Measurements from ENCODE around the gene CPSF4L. TPM values are rescaled to one million over a fixed set of nuclear protein-coding genes. Genes with fewer than 3 reads are reported as not detected.

Gene CPSF4L
- polyA plus RNA-seq, 3 donors = not detected

- Histone ChIP-seq H3K4me2 (replicated peaks; ENCODE audit: extremely low read depth, low read length, poor library complexity, severe bottlenecking) (peak overlapping the region; percentile 85), H3K27ac (ENCODE audit: low read depth in 1 of 2, low read length in 2 of 2) (peak overlapping the region; percentile 12 to 82), H3K4me3 (replicated peaks in 1 of 3; ENCODE audit: low read depth in 2 of 3, low read length in 3 of 3) (peak overlapping the region; percentile 34 to 76 (median 36)), H3K79me2 (ENCODE audit: insufficient read depth, low read length) (peaks cover 74% of the 10 kb centered on the region), H3K9ac (ENCODE audit: insufficient read depth, low read length, poor library complexity, severe bottlenecking) (peak overlapping the region; percentile 63), H3K9me3 (replicated peaks in 1 of 2; ENCODE audit: control insufficient read depth in 1 of 2, insufficient read depth in 1 of 2, low read length in 2 of 2) (no peaks in the 10 kb centered on the region), H2AFZ (ENCODE audit: insufficient read depth, low read depth, low read length, poor library complexity, severe bottlenecking) (peak overlapping the region; percentile 62), H3K36me3 (replicated peaks in 1 of 2; ENCODE audit: control insufficient read depth in 1 of 2, insufficient read depth in 2 of 2, low read length in 2 of 2) (no peaks in the 10 kb centered on the region), H3K27me3 (ENCODE audit: control insufficient read depth in 2 of 2, insufficient read depth in 2 of 2, low read length in 2 of 2) (no peaks in the 10 kb centered on the region), H3K4me1 (ENCODE audit: control insufficient read depth in 1 of 2, insufficient read depth in 2 of 2, low read length in 2 of 2) (peaks cover 33 to 47% of the 10 kb centered on the region in 2 donors), H4K20me1 (ENCODE audit: insufficient read depth, low read length) (peaks cover 41% of the 10 kb centered on the region)
- intact Hi-C loops (cut with micrococcal nuclease) = loop anchor here in 1 of 2 donors (2.0 kb wide), 1 partner anchor 14 kb away; no protein-coding TSS in a partner anchor
- Mint-ChIP-seq H3K9me3 (no peaks in the 10 kb centered on the region), H3K36me3 (peaks cover 0 to 4% of the 10 kb centered on the region in 2 donors), H3K4me1 (peaks cover 46% of the 10 kb centered on the region), H3K4me3 (peak overlapping the region; percentile 80 to 92), H3K27ac (peak overlapping the region; percentile 74 to 92 (median 83)), H3K27me3 (ENCODE audit: low read depth in 3 of 3) (peaks cover 0 to 3% (median 0%) of the 10 kb centered on the region in 3 donors)
- DNase-seq = peak in 2 of 3 donors; percentile 54 to 55
- WGBS (ENCODE audit: insufficient coverage) = 29% methylated on average over 14 of the region's 16 CpGs
- TF ChIP-seq CTCF (IDR thresholded peaks at IDR 0.05) = peak; percentile 18
These were observed 43.5 kb upstream of the CPSF4L start for GRCh38 chr17:73304971-73305812.

GRCh38 chr17:73304438-73304837, 42.8 kb upstream of the CPSF4L start:
- intact Hi-C loops (cut with micrococcal nuclease) = loop anchor here in 1 of 2 donors (2.0 kb wide), 1 partner anchor 14 kb away; no protein-coding TSS in a partner anchor
- peak overlapping the region in 4 of 7 donors; percentile 75 to 92 (median 84) for H3K27ac Mint-ChIP-seq

More at GRCh38 chr17:73304438-73304837, 42.8 kb upstream of the CPSF4L start:
- Histone ChIP-seq H3K36me3 (replicated peaks in 1 of 2; ENCODE audit: control insufficient read depth in 1 of 2, insufficient read depth in 2 of 2, low read length in 2 of 2) (no peaks in the 10 kb centered on the region), H3K4me2 (replicated peaks; ENCODE audit: extremely low read depth, low read length, poor library complexity, severe bottlenecking) (peak overlapping the region; percentile 85), H2AFZ (ENCODE audit: insufficient read depth, low read depth, low read length, poor library complexity, severe bottlenecking) (peak overlapping the region; percentile 62), H4K20me1 (ENCODE audit: insufficient read depth, low read length) (peaks cover 42% of the 10 kb centered on the region), H3K9ac (ENCODE audit: insufficient read depth, low read length, poor library complexity, severe bottlenecking) (no peak overlapping the region), H3K4me3 (replicated peaks in 1 of 3; ENCODE audit: low read depth in 2 of 3, low read length in 3 of 3) (peak overlapping the region in 1 of 3 experiments; percentile 76), H3K79me2 (ENCODE audit: insufficient read depth, low read length) (peaks cover 74% of the 10 kb centered on the region), H3K4me1 (ENCODE audit: control insufficient read depth in 1 of 2, insufficient read depth in 2 of 2, low read length in 2 of 2) (peaks cover 25 to 40% of the 10 kb centered on the region in 2 donors), H3K9me3 (replicated peaks in 1 of 2; ENCODE audit: control insufficient read depth in 1 of 2, insufficient read depth in 1 of 2, low read length in 2 of 2) (no peaks in the 10 kb centered on the region), H3K27me3 (ENCODE audit: control insufficient read depth in 2 of 2, insufficient read depth in 2 of 2, low read length in 2 of 2) (no peaks in the 10 kb centered on the region), H3K27ac (ENCODE audit: low read depth in 1 of 2, low read length in 2 of 2) (peak overlapping the region; percentile 12 to 82)
- no peak for TF ChIP-seq CTCF (IDR thresholded peaks at IDR 0.05)
- Mint-ChIP-seq H3K36me3 (peaks cover under 1 to 11% of the 10 kb centered on the region in 2 donors), H3K4me1 (peaks cover 40% of the 10 kb centered on the region), H3K9me3 (no peaks in the 10 kb centered on the region), H3K27me3 (ENCODE audit: low read depth in 3 of 3) (peaks cover 0 to 3% (median 2%) of the 10 kb centered on the region in 3 donors), H3K4me3 (peak overlapping the region in 1 of 2 donors; percentile 80)
- WGBS (ENCODE audit: insufficient coverage) = 100% methylated on average over 3 of the region's 8 CpGs
- DNase-seq = no peak

Measured in CD14-positive monocyte (primary cell).